ENCODE results near the gene LRRC4C.

Gene LRRC4C

GRCh38 chr11:41377709-41378394 is 81.6 kb downstream of the LRRC4C start:
- TF ChIP-seq CTCF (IDR thresholded peaks at IDR 0.05; ENCODE audit: insufficient read depth, low read length, poor library complexity, severe bottlenecking) = no peak
- no peaks in the 10 kb centered on the region for H3K36me3 ChIP-seq (ENCODE audit: control insufficient read depth, insufficient read depth, low read length)
- no peak for DNase-seq (ENCODE audit: extremely low read depth, insufficient read length)
- no peak overlapping the region for H3K4me3 ChIP-seq (replicated peaks; ENCODE audit: low read depth, low read length)
- H3K27me3 ChIP-seq (replicated peaks; ENCODE audit: control insufficient read depth, insufficient read depth, low read length) = no peaks in the 10 kb centered on the region

- H3K4me3 ChIP-seq (replicated peaks; ENCODE audit: low read depth, low read length) = no peak overlapping the region
- H3K36me3 ChIP-seq (ENCODE audit: control insufficient read depth, insufficient read depth, low read length) = no peaks in the 10 kb centered on the region
- no peak for DNase-seq (ENCODE audit: extremely low read depth, insufficient read length)
- TF ChIP-seq CTCF (IDR thresholded peaks at IDR 0.05; ENCODE audit: insufficient read depth, low read length, poor library complexity, severe bottlenecking) = no peak
- H3K27me3 ChIP-seq (replicated peaks; ENCODE audit: control insufficient read depth, insufficient read depth, low read length) = no peaks in the 10 kb centered on the region
Measured at GRCh38 chr11:41351825-41352224, 107.6 kb downstream of the LRRC4C start.

GRCh38 chr11:41346042-41346441 is 113.4 kb downstream of the LRRC4C start:
- no peak for DNase-seq (ENCODE audit: extremely low read depth, insufficient read length)
- Histone ChIP-seq H3K4me3 (replicated peaks; ENCODE audit: low read depth, low read length) (no peak overlapping the region), H3K27me3 (replicated peaks; ENCODE audit: control insufficient read depth, insufficient read depth, low read length) (no peaks in the 10 kb centered on the region), H3K36me3 (ENCODE audit: control insufficient read depth, insufficient read depth, low read length) (no peaks in the 10 kb centered on the region)
- TF ChIP-seq CTCF (IDR thresholded peaks at IDR 0.05; ENCODE audit: insufficient read depth, low read length, poor library complexity, severe bottlenecking) = no peak

GRCh38 chr11:41334007-41334933 is 125.2 kb downstream of the LRRC4C start:
- Histone ChIP-seq H3K4me3 (replicated peaks; ENCODE audit: low read depth, low read length) (no peak overlapping the region), H3K36me3 (ENCODE audit: control insufficient read depth, insufficient read depth, low read length) (no peaks in the 10 kb centered on the region), H3K27me3 (replicated peaks; ENCODE audit: control insufficient read depth, insufficient read depth, low read length) (no peaks in the 10 kb centered on the region)
- no peak for DNase-seq (ENCODE audit: extremely low read depth, insufficient read length)
- no peak for TF ChIP-seq CTCF (IDR thresholded peaks at IDR 0.05; ENCODE audit: insufficient read depth, low read length, poor library complexity, severe bottlenecking)

GRCh38 chr11:41333357-41333756 is 126.1 kb downstream of the LRRC4C start:
- Histone ChIP-seq H3K27me3 (replicated peaks; ENCODE audit: control insufficient read depth, insufficient read depth, low read length) (no peaks in the 10 kb centered on the region), H3K4me3 (replicated peaks; ENCODE audit: low read depth, low read length) (no peak overlapping the region), H3K36me3 (ENCODE audit: control insufficient read depth, insufficient read depth, low read length) (no peaks in the 10 kb centered on the region)
- no peak for TF ChIP-seq CTCF (IDR thresholded peaks at IDR 0.05; ENCODE audit: insufficient read depth, low read length, poor library complexity, severe bottlenecking)
- DNase-seq (ENCODE audit: extremely low read depth, insufficient read length) = no peak
